Amygdala (tissue), 56 donors: ENCODE measurements around the gene CIB4.

Source experiments
- DNase-seq, 56 donors: peaks; one replicate each; lab custom pipeline; 2025; lab: John Stamatoyannopoulos, UW

CIB4 gene

GRCh38 chr2:26640781-26641564 is at the start of gene CIB4:
TSS of gene CIB4 (minus strand) at chr2:26641366. CDS start at chr2:26641314, 52 bp downstream.
- no peak for DNase-seq

GRCh38 chr2:26687801-26688200 is 46.6 kb upstream of the CIB4 start:
- no peak for DNase-seq

- DNase-seq, result no peak
These were observed 46.2 kb upstream of the CIB4 start for GRCh38 chr2:26687328-26687727.

- DNase-seq, result no peak
These were observed 45.0 kb upstream of the CIB4 start for GRCh38 chr2:26685989-26686839.

- no peak for DNase-seq
These were observed 44.2 kb upstream of the CIB4 start for GRCh38 chr2:26685341-26685740.

GRCh38 chr2:26683583-26683982 is 42.4 kb upstream of the CIB4 start:
- DNase-seq, result no peak

- no peak for DNase-seq
These were observed 41.0 kb upstream of the CIB4 start for GRCh38 chr2:26682155-26682554.

- DNase-seq, result no peak
These were observed 40.5 kb upstream of the CIB4 start for GRCh38 chr2:26681656-26682055.

- DNase-seq, result no peak
These were observed 38.7 kb upstream of the CIB4 start for GRCh38 chr2:26679867-26680266.

GRCh38 chr2:26678035-26678434 is 36.9 kb upstream of the CIB4 start:
- DNase-seq, result no peak

GRCh38 chr2:26675651-26676255 is 34.6 kb upstream of the CIB4 start:
- DNase-seq, result no peak

GRCh38 chr2:26674771-26675170 is 33.6 kb upstream of the CIB4 start:
- no peak for DNase-seq

- DNase-seq, result no peak
These were observed 33.0 kb upstream of the CIB4 start for GRCh38 chr2:26674002-26674751.

GRCh38 chr2:26672818-26673393 is 31.7 kb upstream of the CIB4 start:
- DNase-seq, result no peak

GRCh38 chr2:26672112-26672817 is 31.1 kb upstream of the CIB4 start:
- DNase-seq, result no peak

GRCh38 chr2:26671691-26672090 is 30.5 kb upstream of the CIB4 start:
- DNase-seq, result no peak

- no peak for DNase-seq
These were observed 29.8 kb upstream of the CIB4 start for GRCh38 chr2:26670931-26671460.

GRCh38 chr2:26670171-26670570 is 29.0 kb upstream of the CIB4 start:
- DNase-seq, result peak in 1 of 56 donors; percentile 6
